Stimulated activated naive B cell treated with anti-CD40 and anti-IgM and Interleukin-4, amounts not matched to agents 10 μg/mL and 1 μg/mL and 100 μg/mL, for 72 hours (primary cell): ENCODE data around the gene HOXC4.
A peak's percentile ranks its signal among the peaks of the same experiment; 100 is the strongest.
"Not testable (repeated sequence)": the region's sequence is repeated elsewhere in the genome, so short reads cannot be mapped to it uniquely, and the experiment has no call there.

Experiments used
- ATAC-seq, 2 donors: fragments of 150-1000 bp; cut with Tn5 transposase; replicated peaks; 2 replicates each; pipeline ENCODE4 v1.10.0; 2021; ENCODE audit warnings: moderate library complexity in 1 of 2
- DNase-seq: peaks from one replicate; pipeline ENCODE4 v3.0.0; 2021
- H3K27ac Mint-ChIP-seq: one replicate; pipeline ENCODE4 v1.8.0; 2022; ENCODE audit warnings: mild to moderate bottlenecking, mixed read lengths
- H3K27me3 Mint-ChIP-seq, 2 donors: one replicate each; pipeline ENCODE4 v1.8.0; 2022; ENCODE audit warnings: mixed read lengths in 2 of 2
- H3K36me3 Mint-ChIP-seq, 2 donors: one replicate each; pipeline ENCODE4 v1.8.0; 2022; ENCODE audit warnings: mixed read lengths in 2 of 2, mild to moderate bottlenecking in 1 of 2
- H3K4me1 Mint-ChIP-seq, 2 donors: one replicate each; pipeline ENCODE4 v1.8.0; 2022; ENCODE audit warnings: mixed read lengths in 2 of 2, mild to moderate bottlenecking in 1 of 2
- H3K4me3 Mint-ChIP-seq, 2 donors: one replicate each; pipeline ENCODE4 v1.8.0; 2022; ENCODE audit warnings: mild to moderate bottlenecking in 2 of 2, mixed read lengths in 2 of 2, moderate library complexity in 1 of 2
- H3K9me3 Mint-ChIP-seq, 2 donors: one replicate each; pipeline ENCODE4 v1.8.0; 2022; ENCODE audit warnings: mixed read lengths in 2 of 2, mild to moderate bottlenecking in 1 of 2

Gene HOXC4

GRCh38 chr12:54081581-54082396 lies 28.2 kb downstream of the HOXC4 start:
- not testable (repeated sequence) for H3K27me3 Mint-ChIP-seq, H3K36me3 Mint-ChIP-seq, H3K9me3 Mint-ChIP-seq, ATAC-seq
- DNase-seq, result peak; percentile 20
- peak overlapping the region; percentile 95 for H3K27ac Mint-ChIP-seq
- peak overlapping the region; percentile 85 to 89 for H3K4me3 Mint-ChIP-seq
- H3K4me1 Mint-ChIP-seq, result peaks cover 14 to 42% of the 10 kb centered on the region in 2 donors

GRCh38 chr12:54082397-54082892 lies 28.8 kb downstream of the HOXC4 start:
- H3K4me1 Mint-ChIP-seq, result peaks cover 14 to 42% of the 10 kb centered on the region in 2 donors
- peak in 1 of 2 donors; percentile 33 for ATAC-seq
- no peaks in the 10 kb centered on the region for H3K9me3 Mint-ChIP-seq
- peaks cover 0 to 6% of the 10 kb centered on the region in 2 donors for H3K27me3 Mint-ChIP-seq
- peak overlapping the region; percentile 85 to 89 for H3K4me3 Mint-ChIP-seq
- DNase-seq, result peak; percentile 11
- peaks cover 0 to 5% of the 10 kb centered on the region in 2 donors for H3K36me3 Mint-ChIP-seq
- H3K27ac Mint-ChIP-seq, result peak overlapping the region; percentile 95

GRCh38 chr12:54088011-54088410 lies 34.4 kb downstream of the HOXC4 start:
- H3K36me3 Mint-ChIP-seq, H3K4me3 Mint-ChIP-seq, ATAC-seq, H3K9me3 Mint-ChIP-seq, DNase-seq, H3K27ac Mint-ChIP-seq: not testable (repeated sequence)
- peaks cover 43 to 45% of the 10 kb centered on the region in 2 donors for H3K27me3 Mint-ChIP-seq
- peaks cover 8 to 22% of the 10 kb centered on the region in 2 donors for H3K4me1 Mint-ChIP-seq

GRCh38 chr12:54089465-54089864 lies 35.8 kb downstream of the HOXC4 start:
- not testable (repeated sequence) for H3K9me3 Mint-ChIP-seq, ATAC-seq, DNase-seq, H3K27ac Mint-ChIP-seq, H3K36me3 Mint-ChIP-seq
- H3K4me1 Mint-ChIP-seq, result peaks cover 8 to 11% of the 10 kb centered on the region in 2 donors
- peaks cover 51 to 56% of the 10 kb centered on the region in 2 donors for H3K27me3 Mint-ChIP-seq
- H3K4me3 Mint-ChIP-seq, result peak overlapping the region in 1 of 2 donors; percentile 49

GRCh38 chr12:54090312-54090711 lies 36.7 kb downstream of the HOXC4 start:
- not testable (repeated sequence) for DNase-seq, ATAC-seq, H3K27ac Mint-ChIP-seq, H3K9me3 Mint-ChIP-seq
- Mint-ChIP-seq H3K4me3 (peak overlapping the region; percentile 73 to 84), H3K36me3 (peaks cover 5 to 11% of the 10 kb centered on the region in 2 donors), H3K4me1 (peaks cover 8 to 11% of the 10 kb centered on the region in 2 donors), H3K27me3 (peaks cover 52 to 64% of the 10 kb centered on the region in 2 donors)

GRCh38 chr12:54092943-54093342 lies 39.3 kb downstream of the HOXC4 start:
- H3K4me3 Mint-ChIP-seq, ATAC-seq, DNase-seq, H3K9me3 Mint-ChIP-seq, H3K27ac Mint-ChIP-seq: not testable (repeated sequence)
- Mint-ChIP-seq H3K4me1 (peaks cover 8 to 11% of the 10 kb centered on the region in 2 donors), H3K36me3 (peaks cover 0 to 11% of the 10 kb centered on the region in 2 donors), H3K27me3 (peaks cover 63 to 86% of the 10 kb centered on the region in 2 donors)

GRCh38 chr12:54095928-54096327 lies 42.3 kb downstream of the HOXC4 start:
- H3K27me3 Mint-ChIP-seq, result peaks cover 47 to 69% of the 10 kb centered on the region in 2 donors
- H3K4me1 Mint-ChIP-seq, result not testable (repeated sequence)

GRCh38 chr12:54098644-54099043 lies 45.0 kb downstream of the HOXC4 start:
- H3K4me3 Mint-ChIP-seq, H3K27ac Mint-ChIP-seq, DNase-seq, H3K9me3 Mint-ChIP-seq, ATAC-seq, H3K4me1 Mint-ChIP-seq, H3K36me3 Mint-ChIP-seq: not testable (repeated sequence)
- peaks cover 40 to 67% of the 10 kb centered on the region in 2 donors for H3K27me3 Mint-ChIP-seq

More at GRCh38 chr12:54095928-54096327, 42.3 kb downstream of the HOXC4 start:
- H3K4me3 Mint-ChIP-seq, ATAC-seq, H3K27ac Mint-ChIP-seq, H3K36me3 Mint-ChIP-seq, DNase-seq, H3K9me3 Mint-ChIP-seq: not testable (repeated sequence)

- not testable (repeated sequence) for DNase-seq, H3K4me1 Mint-ChIP-seq, H3K27ac Mint-ChIP-seq, H3K4me3 Mint-ChIP-seq, ATAC-seq, H3K36me3 Mint-ChIP-seq, H3K9me3 Mint-ChIP-seq
- peaks cover 40 to 64% of the 10 kb centered on the region in 2 donors for H3K27me3 Mint-ChIP-seq
Observed at GRCh38 chr12:54100588-54100987, 47.0 kb downstream of the HOXC4 start.

GRCh38 chr12:54102223-54102622 lies 48.6 kb downstream of the HOXC4 start:
- H3K27ac Mint-ChIP-seq, H3K4me3 Mint-ChIP-seq, DNase-seq, H3K36me3 Mint-ChIP-seq, ATAC-seq, H3K9me3 Mint-ChIP-seq: not testable (repeated sequence)
- H3K4me1 Mint-ChIP-seq, result peaks cover 9 to 14% of the 10 kb centered on the region in 2 donors
- peaks cover 42 to 67% of the 10 kb centered on the region in 2 donors for H3K27me3 Mint-ChIP-seq

GRCh38 chr12:54103827-54104226 lies 50.2 kb downstream of the HOXC4 start:
- DNase-seq, H3K4me3 Mint-ChIP-seq, ATAC-seq, H3K27ac Mint-ChIP-seq, H3K9me3 Mint-ChIP-seq, H3K36me3 Mint-ChIP-seq: not testable (repeated sequence)
- Mint-ChIP-seq H3K27me3 (peaks cover 47 to 70% of the 10 kb centered on the region in 2 donors), H3K4me1 (peaks cover 16 to 22% of the 10 kb centered on the region in 2 donors)
